SKM-1 treated with dmso at 0.1 percent for 144 hours (cell line): ENCODE data around the gene IRF4.
"Not testable (repeated sequence)": the region's sequence is repeated elsewhere in the genome, so short reads cannot be mapped to it uniquely, and the experiment has no call there.

Experiments
- DNase-seq: peaks from one replicate; lab custom pipeline; 2025; ENCODE audit not compliant: unreplicated experiment; lab: John Stamatoyannopoulos, UW

The IRF4 gene

DNA sequence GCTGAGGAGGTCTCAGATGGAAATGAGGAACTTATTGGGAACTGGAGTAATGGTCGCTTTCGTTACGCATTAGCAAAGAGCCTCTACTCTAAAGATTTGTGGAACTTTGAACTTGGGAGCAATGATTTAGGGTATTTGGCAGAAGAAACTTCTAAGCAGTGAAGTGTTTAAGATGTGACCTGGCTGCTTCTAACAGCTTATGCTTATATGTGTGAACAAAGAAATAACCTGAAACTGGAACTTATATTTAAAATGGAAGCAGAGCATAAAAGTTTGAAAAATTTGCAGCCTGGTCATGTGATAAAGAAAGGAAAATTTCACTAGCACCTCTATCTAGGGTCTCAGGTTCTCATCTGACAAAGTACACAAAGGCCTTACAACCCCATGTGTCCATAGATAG is 23.5 kb downstream of the IRF4 start:
- no peak for DNase-seq

DNA sequence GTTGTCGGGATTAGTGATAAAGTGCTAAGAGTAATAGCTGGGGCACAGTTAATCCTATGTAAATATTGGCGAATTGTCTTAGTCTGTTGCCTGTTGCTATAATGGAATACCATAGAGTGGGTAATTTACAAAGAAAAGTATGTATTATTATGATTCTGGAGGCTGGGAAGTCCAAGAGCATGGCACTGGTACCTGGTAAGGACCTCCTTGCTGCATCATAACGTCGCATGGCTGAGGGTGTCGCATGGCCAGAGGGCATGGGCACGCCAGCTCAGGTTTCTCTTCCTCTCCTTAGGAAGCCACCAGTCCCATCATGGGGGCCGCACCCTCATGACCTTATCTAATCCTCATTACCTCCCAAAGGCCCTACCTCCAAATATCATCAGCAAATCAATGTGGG is 29.7 kb downstream of the IRF4 start:
- DNase-seq: no peak

DNA sequence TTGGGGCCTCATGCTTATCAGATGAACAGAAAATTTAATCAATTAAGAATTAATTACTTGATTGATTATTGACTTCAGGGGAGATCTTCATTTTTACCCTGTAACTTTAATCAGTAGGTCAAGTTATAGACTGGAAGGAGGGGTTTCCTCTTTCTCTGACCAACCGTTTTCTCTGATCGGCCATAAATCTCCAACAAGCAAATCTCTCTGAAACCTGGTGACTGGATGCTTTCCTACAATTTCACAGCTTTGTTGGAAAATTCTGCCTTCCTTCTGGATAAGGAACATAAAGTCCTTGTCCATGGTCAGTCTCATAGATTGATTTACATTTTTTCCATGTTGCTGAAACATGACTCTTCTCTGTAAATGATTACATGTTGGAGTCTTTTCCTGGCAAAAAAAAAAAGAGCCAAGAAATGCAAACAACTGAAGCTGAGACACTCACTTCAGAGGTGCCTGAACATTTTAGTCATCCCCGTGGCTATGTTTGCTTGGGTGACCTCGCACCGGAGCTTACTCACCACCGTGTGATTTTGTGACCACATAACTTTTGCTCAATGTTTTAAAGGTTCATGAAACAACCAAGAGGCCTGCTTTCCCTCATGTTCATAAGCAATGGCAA is 31.0 kb downstream of the IRF4 start:
- peak; percentile 20 for DNase-seq

DNA sequence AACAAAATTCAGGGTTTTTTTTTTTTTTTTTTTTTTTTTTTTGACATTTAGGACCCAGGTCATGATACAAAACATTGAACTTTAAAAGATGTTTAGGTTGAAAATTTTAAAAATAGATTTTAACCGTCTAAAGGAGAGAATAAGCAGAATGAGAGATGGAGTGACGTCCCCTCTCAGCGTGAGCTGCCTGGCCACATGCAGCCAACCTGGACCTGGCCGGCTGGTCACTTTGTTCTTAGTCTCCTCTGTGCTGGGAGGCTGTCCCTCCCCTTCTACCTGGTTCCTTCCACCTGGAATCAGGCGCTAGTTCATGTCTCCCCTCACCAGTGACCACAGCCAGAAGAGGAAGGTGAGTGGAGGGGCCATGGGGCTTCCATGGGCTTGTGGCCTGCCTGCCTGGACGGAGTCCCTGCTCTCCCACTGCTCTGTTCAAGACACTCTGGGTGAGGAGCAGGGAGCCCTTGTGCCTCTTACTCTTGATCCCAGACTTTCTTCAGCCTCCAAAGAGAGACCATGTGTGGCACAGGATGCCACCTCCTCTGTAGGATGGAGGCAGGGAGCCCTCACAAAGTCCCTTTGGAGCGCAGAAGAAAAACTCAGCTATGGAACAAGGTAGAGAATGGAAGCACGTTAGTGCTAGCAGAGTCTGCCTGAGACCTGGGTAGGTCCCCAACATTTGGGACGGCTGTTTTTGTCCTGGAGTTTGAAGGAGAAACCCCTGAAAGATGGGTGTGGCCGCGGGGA is 31.7 kb downstream of the IRF4 start:
- DNase-seq: no peak

DNA sequence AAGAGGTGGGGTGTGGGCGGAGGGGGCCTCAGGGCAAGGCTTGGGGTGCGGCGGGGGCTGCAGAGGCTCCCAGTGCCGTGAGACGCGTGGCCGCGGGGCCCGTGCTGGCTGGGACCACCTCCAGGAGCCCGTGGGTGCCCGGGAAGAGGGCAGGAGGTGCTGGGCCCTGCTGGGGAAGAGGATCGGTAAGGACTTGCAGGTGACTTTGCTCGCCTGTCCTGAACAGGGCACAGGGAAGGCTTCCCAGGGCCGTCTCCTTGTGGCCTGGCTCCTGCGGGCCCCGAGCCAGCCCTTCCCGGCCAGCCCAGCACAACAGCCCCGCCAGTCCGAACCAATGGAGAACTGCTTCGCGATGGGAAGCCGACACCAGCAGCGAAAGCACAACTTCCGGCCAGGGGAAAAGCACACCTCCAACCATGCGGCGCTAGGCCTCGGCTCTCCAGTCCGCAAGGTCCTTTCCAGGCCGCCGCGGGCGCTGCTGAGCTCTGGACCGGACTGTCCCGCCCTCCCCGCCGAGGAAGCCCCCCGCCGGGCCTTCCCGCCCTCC is 32.3 kb downstream of the IRF4 start:
- DNase-seq: no peak

DNA sequence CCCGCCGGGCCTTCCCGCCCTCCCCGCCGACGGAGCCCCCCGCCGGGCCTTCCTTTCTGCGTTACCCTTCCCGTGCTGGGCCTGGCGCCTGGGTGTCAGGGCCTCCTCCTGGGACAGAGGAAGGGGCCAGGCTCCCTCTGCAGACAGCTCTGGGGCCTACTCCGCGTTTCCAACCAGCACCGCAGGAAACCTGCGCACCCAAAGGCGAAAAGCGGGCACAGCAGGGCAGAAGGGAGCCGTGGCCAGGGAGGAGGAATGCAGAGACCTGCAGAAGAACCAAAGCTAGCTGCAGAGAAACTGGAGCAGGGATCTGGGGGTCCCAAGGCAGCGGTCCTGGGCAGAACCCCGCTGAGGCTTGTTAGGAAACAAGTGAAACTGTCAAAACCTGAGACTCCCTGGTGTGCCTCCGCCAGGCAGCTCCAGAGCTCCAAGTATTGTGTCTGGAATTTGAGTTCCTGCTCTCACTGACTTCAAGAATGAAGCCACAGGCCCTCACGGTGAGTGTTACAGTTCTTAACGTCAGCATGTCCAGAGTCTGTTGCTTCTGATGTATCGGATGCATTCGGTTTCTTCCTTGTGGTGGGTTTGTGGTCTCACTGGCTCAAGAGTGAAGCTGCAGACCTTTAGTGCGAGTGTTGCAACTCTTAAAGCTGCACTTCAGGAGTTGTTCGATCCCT is 33.3 kb downstream of the IRF4 start:
- no peak for DNase-seq

DNA sequence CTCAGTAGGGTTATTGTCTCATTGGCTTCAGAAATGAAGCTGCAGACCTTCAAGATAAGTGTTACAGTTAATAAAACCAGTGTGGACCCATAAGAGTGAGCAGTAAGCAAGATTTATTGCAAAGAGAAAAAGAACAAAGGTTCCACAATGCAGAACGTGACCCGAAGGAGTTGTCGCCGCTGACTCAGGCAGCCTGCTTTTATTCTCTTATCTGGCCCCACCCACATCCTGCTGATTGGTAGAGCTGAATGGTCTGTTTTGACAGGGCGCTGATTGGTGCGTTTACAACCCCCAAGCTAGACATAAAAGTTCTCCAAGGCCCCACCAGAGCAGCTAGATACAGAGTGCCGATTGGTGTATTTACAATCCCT is 33.9 kb downstream of the IRF4 start:
- DNase-seq: not testable (repeated sequence)

DNA sequence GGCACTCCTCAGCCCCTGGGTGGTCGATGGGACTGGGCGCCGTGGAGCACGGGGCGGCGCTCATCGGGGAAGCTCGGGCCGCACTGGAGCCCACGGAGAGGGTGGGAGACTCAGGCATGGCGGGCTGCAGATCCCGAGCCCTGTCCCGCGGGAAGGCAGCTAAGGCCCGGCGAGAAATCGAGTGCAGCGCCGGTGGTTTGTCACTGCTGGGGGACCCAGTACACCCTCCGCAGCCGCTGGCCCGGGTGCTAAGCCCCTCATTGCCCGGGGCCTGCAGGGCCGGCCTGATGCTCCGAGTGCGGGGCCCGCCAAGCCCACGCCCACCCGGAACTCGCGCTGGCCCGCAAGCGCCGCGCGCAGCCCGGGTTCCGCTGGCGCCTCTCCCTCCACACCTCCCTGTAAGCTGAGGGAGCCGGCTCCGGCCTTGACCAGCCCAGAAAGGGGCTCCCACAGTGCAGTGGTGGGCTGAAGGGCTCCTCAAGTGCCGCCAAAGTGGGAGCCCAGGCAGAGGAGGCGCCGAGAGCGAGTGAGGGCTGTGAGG is 34.7 kb downstream of the IRF4 start:
- DNase-seq: not testable (repeated sequence)

DNA sequence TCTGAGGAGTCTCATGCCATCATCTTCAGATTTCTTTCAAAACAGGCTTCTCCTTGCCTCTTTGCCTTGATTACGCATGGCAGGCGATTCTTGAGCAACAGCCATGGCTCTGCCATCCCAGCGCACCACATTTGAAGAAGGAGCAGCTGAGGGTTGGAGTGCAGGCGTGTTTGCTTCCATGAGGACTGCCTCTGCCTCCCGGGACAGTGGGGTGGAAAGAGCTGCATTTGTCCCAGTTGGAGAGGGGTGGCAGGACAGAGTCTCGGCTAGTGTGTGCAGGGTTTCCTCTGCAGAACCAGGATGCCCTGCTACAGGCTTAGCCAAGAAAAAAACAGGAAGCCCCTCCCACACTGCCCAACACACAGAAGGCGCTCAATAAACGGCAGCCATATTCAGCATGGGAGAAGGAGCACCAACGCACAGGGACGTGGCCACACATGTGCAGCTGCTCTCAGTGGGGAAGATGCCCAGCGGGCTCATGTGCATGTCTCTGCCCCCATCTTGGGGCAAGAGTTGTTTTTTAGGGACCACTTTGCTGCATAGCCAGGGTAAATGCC is 36.6 kb downstream of the IRF4 start:
- DNase-seq: no peak

DNA sequence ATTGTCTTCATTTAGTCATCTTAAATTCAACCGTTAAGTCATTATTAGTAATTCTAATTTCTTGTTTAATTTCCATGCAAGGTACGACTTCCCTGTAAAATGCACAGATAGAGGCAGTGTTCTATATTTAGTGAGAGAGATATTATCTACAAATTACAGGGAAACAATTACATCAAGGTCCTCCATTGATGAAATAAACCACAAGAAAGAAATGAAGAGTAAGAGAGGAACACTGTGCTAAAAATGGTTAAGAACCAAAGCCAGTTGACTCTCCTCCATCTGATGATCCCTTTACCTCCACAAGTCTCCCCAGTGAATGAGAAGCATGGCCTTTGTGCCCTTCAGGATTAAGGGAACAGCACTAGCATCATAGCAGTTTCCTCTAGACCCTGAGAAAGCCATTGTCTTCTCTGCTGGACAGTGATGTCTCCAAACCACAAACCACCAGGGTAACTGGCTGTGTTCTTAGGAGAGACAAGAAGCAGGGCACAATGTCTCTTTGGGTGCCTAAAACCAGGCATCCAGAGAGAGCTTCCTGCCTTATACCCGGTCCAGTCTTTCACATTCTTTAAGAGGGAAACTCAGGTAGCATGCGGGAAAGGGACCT is 38.1 kb downstream of the IRF4 start:
- DNase-seq: peak; percentile 23

DNA sequence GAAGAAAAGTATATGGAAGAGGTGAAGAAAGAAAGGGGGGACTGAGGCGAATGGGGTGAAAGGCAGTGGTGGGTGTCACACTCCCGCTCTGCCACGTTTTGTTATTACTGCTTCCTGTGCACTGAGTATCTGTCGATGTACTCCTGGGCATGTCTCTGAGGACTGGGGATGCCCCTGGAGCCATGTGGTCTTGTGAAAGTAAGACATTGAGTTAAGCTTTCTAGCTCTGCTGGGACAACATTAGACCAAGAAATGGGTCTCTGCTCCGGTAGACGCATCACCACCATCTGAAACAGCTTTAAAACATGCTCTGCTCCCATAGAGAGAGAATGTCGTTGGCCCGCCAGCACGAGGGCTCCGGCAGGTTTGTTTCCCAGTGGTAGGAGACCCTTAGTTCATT is 40.0 kb downstream of the IRF4 start:
- DNase-seq: no peak

DNA sequence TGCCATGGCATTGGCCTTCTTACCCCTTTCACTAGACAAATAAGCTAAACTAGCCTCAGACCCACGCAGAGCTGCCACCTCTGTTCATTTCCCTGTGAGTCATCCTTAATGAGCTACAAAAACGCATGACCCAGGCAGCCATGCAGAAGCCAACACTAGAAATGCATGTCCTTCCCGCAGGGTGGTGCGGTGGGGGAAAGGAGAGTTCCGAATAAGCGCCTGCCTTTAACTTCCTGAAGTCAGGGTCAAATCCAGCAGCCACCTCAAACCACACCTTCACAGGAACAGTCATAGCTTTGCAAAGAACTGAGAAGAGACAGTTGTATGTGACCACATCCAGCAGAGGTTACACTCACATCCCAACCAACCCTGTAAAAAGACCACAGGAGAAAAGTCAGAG is 40.4 kb downstream of the IRF4 start:
- DNase-seq: no peak

DNA sequence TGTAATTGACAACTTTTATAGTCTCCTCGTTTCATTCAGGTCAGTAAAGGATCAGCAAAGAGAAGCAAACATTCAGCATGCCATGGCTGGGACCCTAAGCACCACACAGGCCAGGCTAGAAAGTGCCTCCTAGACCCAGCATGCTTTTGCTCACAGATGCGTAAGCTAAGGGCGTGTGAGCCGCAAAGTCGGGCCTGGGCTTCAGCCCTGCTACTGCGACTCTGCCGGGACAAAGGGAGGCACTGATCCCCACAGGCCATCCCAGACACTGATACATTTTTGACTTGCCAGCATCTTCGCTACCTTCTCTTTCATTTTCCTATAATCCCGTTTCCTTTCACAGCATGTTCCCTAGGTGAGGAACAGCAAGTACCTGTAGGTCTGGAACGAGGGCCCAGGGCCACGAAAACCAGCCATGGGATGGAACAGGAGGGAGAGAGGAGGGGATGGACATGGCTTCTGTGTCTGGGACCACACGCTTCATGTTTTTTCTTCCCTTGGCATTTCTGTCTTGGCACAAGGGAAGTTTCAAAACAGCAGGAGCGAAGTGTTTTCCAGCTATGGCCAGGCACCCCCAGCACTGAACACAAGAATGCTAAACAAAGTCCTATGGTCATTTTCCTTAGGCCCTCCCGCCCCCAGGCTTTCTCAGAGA is 42.6 kb downstream of the IRF4 start:
- DNase-seq: no peak

DNA sequence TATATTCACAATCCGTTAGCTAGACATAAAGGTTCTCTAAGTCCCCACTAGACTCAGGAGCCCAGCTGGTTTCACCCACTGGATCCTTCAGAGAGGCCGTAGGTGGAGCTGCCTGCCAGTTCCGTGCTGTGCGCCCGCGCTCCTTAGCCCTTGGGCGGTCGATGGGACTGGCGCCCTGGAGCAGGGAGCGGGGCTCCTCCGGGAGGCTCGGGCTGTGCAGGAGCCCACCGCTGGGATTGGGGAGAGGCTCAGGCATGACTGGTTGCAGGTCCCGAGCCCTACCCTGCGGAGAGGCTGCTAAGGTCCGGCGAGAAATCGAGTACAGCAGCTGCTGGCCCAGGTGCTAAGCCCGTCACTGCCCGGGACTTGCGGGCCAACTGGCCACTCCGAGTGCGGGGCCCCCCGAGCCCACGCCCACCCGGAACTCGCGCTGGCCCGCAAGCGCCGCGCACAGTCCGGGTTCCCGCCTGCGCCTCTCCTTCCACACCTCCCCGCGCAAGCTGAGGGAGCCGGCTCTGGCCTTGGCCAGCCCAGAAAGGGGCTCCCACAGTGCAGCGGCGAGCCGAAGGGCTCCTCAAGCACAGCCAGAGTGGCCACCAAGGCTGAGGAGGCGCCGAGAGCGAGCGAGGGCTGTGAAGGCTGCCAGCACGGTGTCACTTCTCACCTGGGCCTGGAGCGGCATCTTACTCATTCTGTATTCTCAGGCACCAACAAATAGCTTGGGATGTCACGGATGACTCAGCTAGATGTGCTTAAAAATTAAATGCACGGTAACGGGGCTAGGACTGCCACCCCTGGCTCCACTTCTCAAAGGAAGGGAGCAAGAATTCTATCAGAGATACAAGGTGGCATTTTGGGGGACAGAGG is 44.1 kb downstream of the IRF4 start:
- no peak for DNase-seq

DNA sequence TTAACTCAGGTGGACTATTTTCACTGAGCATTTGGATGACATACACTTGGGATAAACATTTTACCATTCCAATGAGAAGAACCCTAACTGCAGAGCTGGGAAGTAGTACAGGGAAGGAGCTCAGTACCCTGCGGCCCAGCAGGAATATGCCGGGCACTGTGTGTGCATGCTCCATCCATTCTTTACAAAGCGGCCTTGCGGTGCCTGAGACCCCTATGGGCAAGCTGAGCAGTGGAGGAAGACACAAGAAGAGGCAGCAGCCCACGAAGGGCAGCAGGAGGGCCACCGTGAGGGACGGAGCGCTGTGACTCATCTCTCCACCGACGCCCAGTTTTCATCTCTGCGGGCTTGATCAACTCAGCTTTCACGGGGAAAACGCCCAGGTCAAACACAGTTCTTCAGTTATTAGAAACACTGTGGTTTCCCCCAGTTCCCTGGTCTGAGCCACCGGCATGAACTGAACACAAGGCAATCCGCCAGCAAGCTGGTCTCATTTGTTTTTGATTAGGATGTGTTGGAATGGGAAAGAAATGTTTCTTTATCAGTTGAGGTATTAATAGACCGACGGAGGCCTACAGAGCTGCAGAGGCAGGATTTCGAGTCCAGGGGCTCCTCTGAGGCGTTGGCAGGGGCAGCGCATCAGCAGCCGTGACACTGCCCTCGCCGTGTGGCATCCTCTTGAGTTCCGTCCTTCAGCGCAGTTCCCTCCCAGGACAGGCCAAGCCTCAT is 44.9 kb downstream of the IRF4 start:
- DNase-seq: no peak

DNA sequence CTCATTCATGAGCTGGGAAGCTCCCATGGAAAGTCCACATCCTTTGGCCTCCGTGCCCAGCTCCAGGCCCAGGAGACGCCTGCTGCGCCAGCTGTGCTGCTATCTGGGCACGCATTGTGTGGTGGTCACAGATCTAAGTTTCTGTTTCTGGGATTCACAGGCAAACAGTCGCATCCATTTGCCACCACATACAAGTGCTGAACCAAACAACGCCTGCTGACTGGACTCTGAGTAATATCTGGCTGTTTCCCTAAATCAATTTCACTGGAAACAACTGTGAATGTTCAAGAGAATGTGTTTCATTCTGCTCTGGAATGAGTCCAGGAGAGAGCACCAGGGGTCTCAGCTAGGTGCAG is 45.5 kb downstream of the IRF4 start:
- DNase-seq: no peak

DNA sequence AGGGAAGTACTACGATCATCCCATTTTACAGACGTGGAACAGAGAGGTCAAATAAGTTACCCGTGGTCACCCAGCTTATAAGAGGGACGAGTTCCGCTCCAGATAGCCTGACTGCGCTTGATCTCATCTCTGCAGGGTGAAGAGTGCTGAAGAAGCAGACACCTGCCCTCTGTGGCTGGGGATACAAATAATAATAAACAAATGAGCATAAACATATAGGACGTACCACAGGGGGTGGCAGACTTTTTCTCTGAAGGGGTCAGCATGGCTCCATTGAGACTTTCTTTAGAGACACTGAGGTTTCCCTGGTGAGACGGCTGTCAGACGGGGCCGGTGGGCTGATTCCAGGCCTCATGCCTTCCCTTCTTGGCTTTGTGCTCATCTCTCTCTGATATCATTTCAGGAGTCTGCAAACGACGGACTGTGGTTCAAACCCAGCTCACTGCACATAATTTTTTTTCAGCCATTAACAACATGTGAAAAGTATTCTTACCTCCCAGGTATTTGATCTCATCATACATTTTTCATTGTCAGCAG is 47.1 kb downstream of the IRF4 start:
- DNase-seq: no peak

DNA sequence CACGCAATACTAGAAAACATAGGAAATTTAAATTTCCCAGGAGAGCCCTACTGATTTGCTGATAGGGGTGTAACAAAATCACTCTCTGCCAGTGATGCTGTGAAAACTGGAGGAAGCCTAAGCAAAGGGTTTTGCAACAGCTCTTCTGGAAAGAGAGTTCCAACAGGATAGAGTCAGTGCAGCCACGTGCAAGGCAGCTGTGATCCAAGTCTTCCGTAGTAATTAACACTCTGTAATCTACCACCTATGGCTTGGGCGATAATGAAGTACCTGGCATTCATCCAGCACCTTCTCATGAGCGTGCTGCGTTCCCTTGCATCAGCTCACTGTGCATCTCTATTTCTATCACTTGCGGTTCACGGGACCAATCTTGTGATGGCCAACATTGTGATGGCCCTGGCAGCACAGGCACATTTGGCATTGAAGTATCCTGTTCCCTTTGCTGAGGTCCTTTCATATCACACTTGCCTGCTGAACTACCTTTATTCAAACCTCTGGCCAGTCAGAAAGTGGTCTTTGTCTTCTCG is 48.2 kb downstream of the IRF4 start:
- no peak for DNase-seq
